Ishikawa (cell line): ENCODE measurements around the gene CACNA1G.

Experiments used
- CEBPB ChIP-seq: IDR thresholded peaks from 2 replicates; pipeline ENCODE4 v1.6.1; 2012
- CREB1 ChIP-seq: IDR thresholded peaks from 2 replicates; pipeline ENCODE4 v1.6.1; 2012; ENCODE audit warnings: low read depth
- EGR1 ChIP-seq: IDR thresholded peaks from 2 replicates; pipeline ENCODE4 v1.6.1; 2012
- EP300 ChIP-seq: IDR thresholded peaks from 2 replicates; pipeline ENCODE4 v1.6.1; 2012; ENCODE audit warnings: borderline replicate concordance
- FOXM1 ChIP-seq: IDR thresholded peaks from 2 replicates; pipeline ENCODE4 v1.6.1; 2012; ENCODE audit warnings: low read depth, borderline replicate concordance
- RAD21 ChIP-seq: IDR thresholded peaks from 2 replicates; pipeline ENCODE4 v1.6.1; 2012; ENCODE audit warnings: low read depth
- TAF1 ChIP-seq: IDR thresholded peaks from 2 replicates; pipeline ENCODE4 v1.6.1; 2012; ENCODE audit warnings: low read depth, mild to moderate bottlenecking
- TCF12 ChIP-seq: IDR thresholded peaks from 2 replicates; pipeline ENCODE4 v1.6.1; 2012; ENCODE audit warnings: low read depth
- TF ChIP-seq, protein P1 (sequence below): IDR thresholded peaks from 2 replicates; pipeline ENCODE4 v1.6.1; 2012; ENCODE audit warnings: low read depth, mild to moderate bottlenecking
- TF ChIP-seq, protein P2 (sequence below): IDR thresholded peaks from 2 replicates; pipeline ENCODE4 v1.6.1; 2012

DNA sequence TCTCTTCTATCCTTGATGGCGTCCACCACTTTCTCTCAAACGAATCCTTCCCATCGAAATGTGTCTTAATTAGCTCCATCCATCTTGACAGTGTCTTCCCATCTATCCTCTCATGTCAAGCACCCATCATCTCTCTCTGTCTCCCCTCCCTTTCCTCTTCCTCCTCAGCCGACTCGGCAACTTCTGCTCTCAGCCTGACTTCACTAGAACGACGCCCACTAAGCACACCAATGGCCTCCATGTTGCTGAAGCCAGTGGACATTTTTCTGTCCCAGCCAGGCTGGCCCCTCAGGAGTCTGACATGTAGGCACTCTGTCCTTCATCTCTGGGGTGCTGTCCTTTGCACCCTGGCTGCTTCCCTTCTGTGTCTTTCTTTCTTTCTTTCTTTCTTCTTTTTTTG lies 16.0 kb upstream of the CACNA1G start:
- no peak for TF ChIP-seq CEBPB
- TF ChIP-seq CREB1, result no peak
- TF ChIP-seq, protein P1, sequence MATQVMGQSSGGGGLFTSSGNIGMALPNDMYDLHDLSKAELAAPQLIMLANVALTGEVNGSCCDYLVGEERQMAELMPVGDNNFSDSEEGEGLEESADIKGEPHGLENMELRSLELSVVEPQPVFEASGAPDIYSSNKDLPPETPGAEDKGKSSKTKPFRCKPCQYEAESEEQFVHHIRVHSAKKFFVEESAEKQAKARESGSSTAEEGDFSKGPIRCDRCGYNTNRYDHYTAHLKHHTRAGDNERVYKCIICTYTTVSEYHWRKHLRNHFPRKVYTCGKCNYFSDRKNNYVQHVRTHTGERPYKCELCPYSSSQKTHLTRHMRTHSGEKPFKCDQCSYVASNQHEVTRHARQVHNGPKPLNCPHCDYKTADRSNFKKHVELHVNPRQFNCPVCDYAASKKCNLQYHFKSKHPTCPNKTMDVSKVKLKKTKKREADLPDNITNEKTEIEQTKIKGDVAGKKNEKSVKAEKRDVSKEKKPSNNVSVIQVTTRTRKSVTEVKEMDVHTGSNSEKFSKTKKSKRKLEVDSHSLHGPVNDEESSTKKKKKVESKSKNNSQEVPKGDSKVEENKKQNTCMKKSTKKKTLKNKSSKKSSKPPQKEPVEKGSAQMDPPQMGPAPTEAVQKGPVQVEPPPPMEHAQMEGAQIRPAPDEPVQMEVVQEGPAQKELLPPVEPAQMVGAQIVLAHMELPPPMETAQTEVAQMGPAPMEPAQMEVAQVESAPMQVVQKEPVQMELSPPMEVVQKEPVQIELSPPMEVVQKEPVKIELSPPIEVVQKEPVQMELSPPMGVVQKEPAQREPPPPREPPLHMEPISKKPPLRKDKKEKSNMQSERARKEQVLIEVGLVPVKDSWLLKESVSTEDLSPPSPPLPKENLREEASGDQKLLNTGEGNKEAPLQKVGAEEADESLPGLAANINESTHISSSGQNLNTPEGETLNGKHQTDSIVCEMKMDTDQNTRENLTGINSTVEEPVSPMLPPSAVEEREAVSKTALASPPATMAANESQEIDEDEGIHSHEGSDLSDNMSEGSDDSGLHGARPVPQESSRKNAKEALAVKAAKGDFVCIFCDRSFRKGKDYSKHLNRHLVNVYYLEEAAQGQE, result no peak
- TF ChIP-seq TAF1, result no peak
- TF ChIP-seq, protein P2, sequence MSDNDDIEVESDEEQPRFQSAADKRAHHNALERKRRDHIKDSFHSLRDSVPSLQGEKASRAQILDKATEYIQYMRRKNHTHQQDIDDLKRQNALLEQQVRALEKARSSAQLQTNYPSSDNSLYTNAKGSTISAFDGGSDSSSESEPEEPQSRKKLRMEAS, result no peak
- TF ChIP-seq RAD21, result no peak
- TF ChIP-seq EGR1, result no peak
- TF ChIP-seq EP300, result no peak
- no peak for TF ChIP-seq FOXM1
- TF ChIP-seq TCF12, result no peak
